Smooth muscle cell (in vitro differentiated cells): Measurements from ENCODE around the gene NOBOX. TPM values are rescaled to one million over a fixed set of nuclear protein-coding genes. Genes with fewer than 3 reads are reported as not detected.
A peak's percentile ranks its signal among the peaks of the same experiment; 100 is the strongest.
"Not testable (repeated sequence)": the region's sequence is repeated elsewhere in the genome, so short reads cannot be mapped to it uniquely, and the experiment has no call there.

Source experiments
- DNase-seq: peaks from one replicate; lab custom pipeline; 2025; ENCODE audit not compliant: unreplicated experiment; lab: John Stamatoyannopoulos, UW
- H2AFZ ChIP-seq: fragments of 200-600 bp; sonication (generic); 2 replicates; pipeline ENCODE4 v1.6.0; 2016; ENCODE audit warnings: antibody characterized with exemption, low read depth, mild to moderate bottlenecking
- H3F3A ChIP-seq: fragments of 200-600 bp; sonication (generic); 2 replicates; pipeline ENCODE4 v1.6.0; 2017; ENCODE audit warnings: antibody characterized with exemption, low read depth
- H3K27ac ChIP-seq: fragments of 200-600 bp; sonication (generic); 2 replicates; pipeline ENCODE4 v1.5.1; 2016; ENCODE audit warnings: low read depth, mild to moderate bottlenecking
- H3K27me3 ChIP-seq: fragments of 200-600 bp; sonication (generic); 2 replicates; pipeline ENCODE4 v1.6.1; 2016; ENCODE audit warnings: low read depth, mild to moderate bottlenecking
- H3K36me3 ChIP-seq: fragments of 200-600 bp; sonication (generic); 2 replicates; pipeline ENCODE4 v1.5.1; 2016; ENCODE audit warnings: low read depth
- H3K4me1 ChIP-seq: fragments of 200-600 bp; sonication (generic); 2 replicates; pipeline ENCODE4 v1.5.1; 2016; ENCODE audit warnings: low read depth
- H3K4me2 ChIP-seq: fragments of 200-600 bp; sonication (generic); 2 replicates; pipeline ENCODE4 v1.6.0; 2016; ENCODE audit warnings: mild to moderate bottlenecking
- H3K4me3 ChIP-seq: fragments of 200-600 bp; sonication (generic); 2 replicates; pipeline ENCODE4 v1.5.1; 2016; ENCODE audit warnings: mild to moderate bottlenecking
- H3K79me2 ChIP-seq: fragments of 200-600 bp; sonication (generic); 2 replicates; pipeline ENCODE4 v1.6.0; 2016; ENCODE audit warnings: low read depth, mild to moderate bottlenecking
- H3K9ac ChIP-seq: fragments of 200-600 bp; sonication (generic); 2 replicates; pipeline ENCODE4 v1.6.0; 2016; ENCODE audit warnings: low read depth
- H3K9me3 ChIP-seq: fragments of 200-600 bp; sonication (generic); replicated peaks from 2 replicates; pipeline ENCODE4 v1.5.1; 2016; ENCODE audit warnings: low read depth
- H4K20me1 ChIP-seq: fragments of 200-600 bp; sonication (generic); 2 replicates; pipeline ENCODE4 v1.6.0; 2016; ENCODE audit warnings: low read depth
- CTCF ChIP-seq: fragments of 200-600 bp; sonication (generic); IDR thresholded peaks from 2 replicates; pipeline ENCODE4 v1.5.1; 2017; ENCODE audit warnings: borderline replicate concordance, mild to moderate bottlenecking, antibody characterized with exemption; ENCODE audit not compliant: insufficient read depth, poor library complexity, severe bottlenecking
- WGBS: methylation state at CpG from one replicate; pipeline ENCODE4 v1.1.7; 2016; ENCODE audit warnings: low lambda C conversion rate; 5-methylcytosine and 5-hydroxymethylcytosine counted together
- polyA plus RNA-seq: library from polyadenylated mRNA; unstranded; fragments of >200 nt; fragmentation: Nextera tagmentation; extraction: Ambion mirVana; gene quantifications from 2 replicates; pipeline ENCODE4 v1.2.1, GENCODE V29; 2016
- total RNA-seq: library from RNA; depleted of rRNA; stranded (reverse); fragments of >200 nt; gene quantifications from 2 replicates; pipeline ENCODE4 v1.2.3, GENCODE V29; 2014

NOBOX gene
- total and polyA plus RNA-seq, 2 experiments from 2014 or later, result not detected

- not testable (repeated sequence) for H3K36me3 ChIP-seq, H3K79me2 ChIP-seq, H4K20me1 ChIP-seq, H3F3A ChIP-seq, H2AFZ ChIP-seq, H3K4me1 ChIP-seq, H3K27ac ChIP-seq, DNase-seq, H3K4me3 ChIP-seq, H3K4me2 ChIP-seq, H3K9ac ChIP-seq, H3K27me3 ChIP-seq, H3K9me3 ChIP-seq
- 80% methylated on average over 4 of the region's 4 CpGs for WGBS
Observed at GRCh38 chr7:144418931-144419330, 15.4 kb upstream of the NOBOX start.

- Histone ChIP-seq H3K27me3 (no peaks in the 10 kb centered on the region), H3F3A (no peaks in the 10 kb centered on the region), H3K27ac (peak overlapping the region; percentile 43), H3K4me2 (no peak overlapping the region), H4K20me1 (no peaks in the 10 kb centered on the region), H3K9ac (no peak overlapping the region), H3K4me3 (no peak overlapping the region), H3K9me3 (no peaks in the 10 kb centered on the region), H3K36me3 (no peaks in the 10 kb centered on the region), H2AFZ (no peak overlapping the region), H3K79me2 (no peaks in the 10 kb centered on the region), H3K4me1 (no peaks in the 10 kb centered on the region)
- no peak for TF ChIP-seq CTCF
- no peak for DNase-seq
Observed at GRCh38 chr7:144416341-144416740, 12.8 kb upstream of the NOBOX start.

- Histone ChIP-seq H3K4me2 (no peak overlapping the region), H3K27ac (peak overlapping the region; percentile 43), H3K9me3 (no peaks in the 10 kb centered on the region), H3K4me1 (no peaks in the 10 kb centered on the region), H3K36me3 (no peaks in the 10 kb centered on the region), H3K79me2 (no peaks in the 10 kb centered on the region), H3K9ac (no peak overlapping the region), H2AFZ (no peak overlapping the region), H3F3A (no peaks in the 10 kb centered on the region), H3K4me3 (no peak overlapping the region), H3K27me3 (no peaks in the 10 kb centered on the region), H4K20me1 (no peaks in the 10 kb centered on the region)
- TF ChIP-seq CTCF, result no peak
- no peak for DNase-seq
Observed at GRCh38 chr7:144415858-144416257, 12.4 kb upstream of the NOBOX start.

GRCh38 chr7:144414815-144415214 lies 11.3 kb upstream of the NOBOX start:
- Histone ChIP-seq H3K9me3 (no peaks in the 10 kb centered on the region), H3F3A (no peaks in the 10 kb centered on the region), H3K27me3 (no peaks in the 10 kb centered on the region), H3K27ac (no peak overlapping the region), H3K4me2 (no peak overlapping the region), H3K79me2 (no peaks in the 10 kb centered on the region), H3K4me1 (no peaks in the 10 kb centered on the region), H3K4me3 (no peak overlapping the region), H4K20me1 (no peaks in the 10 kb centered on the region), H2AFZ (no peak overlapping the region), H3K9ac (no peak overlapping the region), H3K36me3 (no peaks in the 10 kb centered on the region)
- TF ChIP-seq CTCF, result no peak
- WGBS, result 83% methylated on average over 3 of the region's 3 CpGs
- no peak for DNase-seq
